HG02840 (cell line): ENCODE results near the gene NFE2L3.
"Not testable (repeated sequence)": the region's sequence is repeated elsewhere in the genome, so short reads cannot be mapped to it uniquely, and the experiment has no call there.

ENCODE experiments used
- ATAC-seq: cut with Tn5 transposase; IDR thresholded peaks from one replicate; pipeline ENCODE4 v1.9.1; 2021; ENCODE audit warnings: mild to moderate bottlenecking, moderate library complexity, moderate number of reproducible peaks; ENCODE audit not compliant: unreplicated experiment, low FRiP score

NFE2L3 gene

GRCh38 chr7:26184281-26185101 is 32.5 kb downstream of the NFE2L3 start:
- ATAC-seq: not testable (repeated sequence)

DNA sequence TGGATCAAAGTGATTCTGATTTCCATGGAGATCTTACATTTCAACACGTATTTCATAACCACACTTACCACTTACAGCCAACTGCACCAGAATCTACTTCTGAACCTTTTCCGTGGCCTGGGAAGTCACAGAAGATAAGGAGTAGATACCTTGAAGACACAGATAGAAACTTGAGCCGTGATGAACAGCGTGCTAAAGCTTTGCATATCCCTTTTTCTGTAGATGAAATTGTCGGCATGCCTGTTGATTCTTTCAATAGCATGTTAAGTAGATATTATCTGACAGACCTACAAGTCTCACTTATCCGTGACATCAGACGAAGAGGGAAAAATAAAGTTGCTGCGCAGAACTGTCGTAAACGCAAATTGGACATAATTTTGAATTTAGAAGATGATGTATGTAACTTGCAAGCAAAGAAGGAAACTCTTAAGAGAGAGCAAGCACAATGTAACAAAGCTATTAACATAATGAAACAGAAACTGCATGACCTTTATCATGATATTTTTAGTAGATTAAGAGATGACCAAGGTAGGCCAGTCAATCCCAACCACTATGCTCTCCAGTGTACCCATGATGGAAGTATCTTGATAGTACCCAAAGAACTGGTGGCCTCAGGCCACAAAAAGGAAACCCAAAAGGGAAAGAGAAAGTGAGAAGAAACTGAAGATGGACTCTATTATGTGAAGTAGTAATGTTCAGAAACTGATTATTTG is 33.3 kb downstream of the NFE2L3 start:
- ATAC-seq: no peak

DNA sequence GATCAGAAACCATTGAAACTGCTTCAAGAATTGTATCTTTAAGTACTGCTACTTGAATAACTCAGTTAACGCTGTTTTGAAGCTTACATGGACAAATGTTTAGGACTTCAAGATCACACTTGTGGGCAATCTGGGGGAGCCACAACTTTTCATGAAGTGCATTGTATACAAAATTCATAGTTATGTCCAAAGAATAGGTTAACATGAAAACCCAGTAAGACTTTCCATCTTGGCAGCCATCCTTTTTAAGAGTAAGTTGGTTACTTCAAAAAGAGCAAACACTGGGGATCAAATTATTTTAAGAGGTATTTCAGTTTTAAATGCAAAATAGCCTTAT is 33.8 kb downstream of the NFE2L3 start:
- ATAC-seq: no peak

GRCh38 chr7:26186364-26187311 is 34.6 kb downstream of the NFE2L3 start:
- no peak for ATAC-seq

DNA sequence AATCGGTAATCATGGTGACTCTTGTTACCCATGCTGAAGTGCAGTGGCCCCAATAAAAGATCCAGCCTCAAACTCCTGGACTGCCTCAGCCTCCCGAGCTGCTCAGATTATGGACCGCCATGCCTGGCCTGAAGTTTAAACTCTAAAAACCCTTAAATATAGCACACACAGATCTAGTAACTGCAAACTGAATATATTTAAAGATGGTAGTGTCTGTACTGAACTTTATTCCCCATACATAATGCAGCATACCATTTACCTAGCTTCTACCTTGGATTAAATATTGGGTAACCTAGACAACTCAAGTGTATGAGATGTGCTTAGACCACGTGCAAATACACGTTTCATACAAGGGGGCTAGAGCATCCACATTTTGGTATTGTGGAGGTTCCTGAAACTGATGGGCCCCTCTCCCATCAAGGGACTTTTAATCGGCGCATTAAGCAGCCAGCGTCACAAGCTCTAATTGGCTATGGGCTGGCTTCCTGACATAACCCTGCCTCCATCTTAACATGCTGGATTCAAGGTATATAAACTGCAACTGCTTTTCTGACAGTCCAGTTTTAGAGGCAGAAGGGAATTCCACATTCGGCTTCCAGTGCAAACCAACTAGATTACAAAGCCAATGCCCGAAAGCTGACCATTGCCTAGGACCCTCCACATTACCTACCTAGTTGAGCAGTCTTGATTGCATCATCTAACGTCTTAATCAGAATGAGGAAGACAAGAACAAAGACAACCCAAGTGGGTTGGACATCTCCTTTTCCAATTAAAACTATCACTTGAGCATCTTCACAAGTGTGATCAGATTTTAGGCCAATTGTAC is 35.6 kb downstream of the NFE2L3 start:
- no peak for ATAC-seq

- ATAC-seq: no peak
These were observed 36.4 kb downstream of the NFE2L3 start for GRCh38 chr7:26188206-26188956.

DNA sequence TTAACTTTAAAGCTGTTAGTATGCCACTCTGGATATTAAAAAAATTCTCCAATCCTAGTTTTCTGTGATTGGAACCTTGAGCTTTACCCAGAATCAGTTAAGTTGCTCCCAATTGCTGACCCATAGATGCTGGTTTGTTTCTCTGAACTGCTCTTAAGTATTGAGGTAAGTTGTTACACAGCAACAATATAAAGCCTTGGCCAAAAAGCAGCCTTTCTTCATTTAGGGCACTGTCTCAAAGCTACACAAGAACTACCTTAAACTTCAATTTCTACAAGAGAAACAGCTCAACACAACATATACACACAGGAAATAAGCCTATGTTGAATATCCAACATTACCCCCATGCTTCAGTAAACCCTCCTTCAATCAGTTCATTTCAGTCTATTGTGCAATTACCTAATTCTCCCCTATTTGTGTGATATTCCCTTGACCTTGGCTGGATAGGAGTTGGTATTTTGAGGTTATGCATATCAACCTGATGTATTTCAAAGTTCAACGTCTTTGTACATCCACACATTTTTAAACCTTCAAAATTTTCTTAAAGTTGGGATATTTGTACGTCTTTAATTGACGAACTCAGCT is 37.1 kb downstream of the NFE2L3 start:
- ATAC-seq: no peak

DNA sequence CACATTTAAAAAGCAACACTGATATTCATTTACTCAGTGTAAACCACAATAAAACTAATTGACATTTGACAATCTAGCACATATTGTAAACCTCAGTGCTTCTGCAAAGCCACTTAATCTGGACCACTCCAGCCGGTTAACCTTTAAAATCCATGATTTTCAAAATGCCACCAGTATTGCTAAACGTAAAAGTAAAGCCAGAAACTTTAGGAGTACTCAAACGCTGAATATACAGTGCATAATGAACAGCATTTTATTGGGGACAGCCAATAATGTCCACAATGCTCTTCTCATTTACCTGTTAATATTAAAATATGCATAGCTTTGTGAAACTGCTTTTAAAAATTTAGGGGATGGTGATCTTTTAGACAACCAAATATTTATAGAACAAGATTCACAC is 37.7 kb downstream of the NFE2L3 start:
- no peak for ATAC-seq

- ATAC-seq: no peak
These were observed 38.4 kb downstream of the NFE2L3 start for GRCh38 chr7:26190417-26190869.

DNA sequence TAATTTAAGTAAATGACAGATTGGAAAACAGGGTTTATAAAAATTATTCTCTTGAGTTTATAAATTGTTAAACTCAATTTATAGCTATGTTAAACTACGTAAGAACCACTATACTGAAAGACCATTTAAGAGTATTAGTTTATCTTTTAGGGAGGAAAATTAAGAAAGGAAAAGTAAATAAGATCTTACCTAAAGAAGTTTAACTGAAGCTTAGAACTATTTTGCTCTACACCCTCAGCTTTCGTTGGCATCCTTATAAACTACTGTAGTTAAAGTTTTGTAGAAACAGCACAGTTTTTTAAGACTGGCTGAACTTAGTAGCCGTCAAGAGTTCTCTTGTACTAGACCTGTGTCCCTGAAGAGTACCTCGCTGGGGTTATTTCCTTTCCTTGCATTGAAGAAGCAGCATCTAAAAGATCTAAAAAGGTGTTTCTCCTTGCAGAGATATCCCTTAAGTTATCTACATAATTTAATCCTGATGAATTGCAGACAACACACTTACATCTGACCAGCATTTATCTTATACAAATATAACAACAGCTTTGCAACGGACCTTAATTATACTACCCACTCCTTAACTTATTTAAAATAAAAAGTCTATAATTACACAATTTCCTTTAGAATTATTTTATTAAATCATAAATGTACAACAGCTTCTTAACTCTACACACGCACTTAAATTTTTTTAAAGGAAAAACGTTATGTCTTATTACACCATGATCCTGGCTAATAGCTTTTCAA is 39.4 kb downstream of the NFE2L3 start:
- ATAC-seq: no peak

GRCh38 chr7:26191974-26192479 is 40.0 kb downstream of the NFE2L3 start:
- ATAC-seq: no peak

- no peak for ATAC-seq
These were observed 40.6 kb downstream of the NFE2L3 start for GRCh38 chr7:26192485-26193087.

DNA sequence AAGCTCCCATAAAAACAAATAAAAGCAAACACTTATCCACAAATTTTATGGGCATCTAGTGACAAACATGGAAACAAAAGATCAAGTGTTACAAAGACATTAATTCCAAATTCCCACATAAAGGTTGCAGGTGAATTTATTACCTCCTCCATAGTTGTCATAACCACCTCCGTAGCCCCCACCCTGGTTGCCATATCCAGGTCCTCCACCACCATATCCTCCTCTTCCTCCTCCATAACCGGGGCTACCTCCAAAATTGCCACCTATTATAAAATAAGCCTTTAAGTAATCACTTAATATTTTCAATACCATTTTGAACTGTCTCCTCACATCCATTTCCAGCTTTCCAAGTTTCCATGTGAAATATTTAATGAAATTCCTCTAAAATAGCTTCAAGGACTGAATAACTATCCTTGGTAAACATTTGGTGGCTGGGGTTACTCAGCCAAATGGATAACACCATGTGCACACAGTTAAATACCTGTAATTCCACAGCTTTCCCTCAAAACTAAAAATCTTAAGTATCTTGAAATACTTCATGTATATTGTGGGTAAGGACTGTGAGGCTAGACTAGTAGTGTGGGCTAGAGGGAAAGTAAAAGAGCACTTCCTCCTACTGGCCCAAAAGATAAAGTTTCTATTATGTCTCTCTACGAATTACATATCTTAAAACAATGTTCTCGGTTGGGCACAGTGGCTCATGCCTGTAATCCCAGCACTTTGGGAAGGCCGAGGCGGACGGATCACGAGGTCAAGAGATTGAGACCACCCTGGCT is 41.6 kb downstream of the NFE2L3 start:
- no peak for ATAC-seq

DNA sequence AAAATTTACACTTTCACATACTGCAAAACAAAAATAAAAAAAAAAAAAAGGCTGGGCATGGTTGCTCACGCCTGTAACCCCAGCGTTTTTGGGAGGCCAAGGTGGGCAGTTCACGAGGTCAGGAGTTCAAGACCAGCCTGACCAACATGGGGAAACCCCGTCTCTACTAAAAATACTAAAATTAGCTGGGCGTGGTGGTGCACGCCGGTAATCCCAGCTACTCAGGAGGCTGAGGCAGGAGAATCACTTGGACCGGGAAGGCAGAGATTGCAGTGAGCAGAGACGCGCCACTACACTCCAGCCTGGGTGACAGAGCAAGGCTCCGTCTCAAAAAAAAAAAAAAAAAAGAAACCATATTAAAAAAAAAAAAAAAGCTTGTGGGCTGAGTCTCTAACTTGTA is 42.8 kb downstream of the NFE2L3 start:
- not testable (repeated sequence) for ATAC-seq

DNA sequence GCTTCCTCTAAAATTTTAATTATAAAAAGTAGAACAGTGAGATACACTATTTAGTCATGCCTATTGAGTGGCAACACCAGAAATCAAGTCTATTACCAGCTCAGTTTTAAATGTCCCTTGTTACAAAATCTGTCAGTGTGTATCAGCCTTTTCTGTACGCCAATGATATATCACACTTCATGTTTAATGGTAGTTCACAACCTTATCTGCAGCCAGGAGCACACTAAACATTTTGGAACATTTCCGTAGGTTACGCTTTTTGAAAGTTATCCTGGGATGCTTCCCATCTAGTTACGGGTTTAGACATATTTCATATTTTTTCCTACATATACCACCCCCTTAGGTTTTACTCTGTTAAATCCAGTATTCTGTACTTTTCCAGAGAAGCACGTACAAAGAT is 43.2 kb downstream of the NFE2L3 start:
- no peak for ATAC-seq

GRCh38 chr7:26195867-26196657 is 44.1 kb downstream of the NFE2L3 start:
- ATAC-seq: no peak
